ENCODE results near the gene UST.

- TF ChIP-seq SUZ12 (IDR thresholded peaks at IDR 0.05; ENCODE audit: extremely low read depth, insufficient read depth, insufficient read length) = no peak
- TF ChIP-seq YY1 (IDR thresholded peaks at IDR 0.05; ENCODE audit: insufficient read depth, insufficient read length) = no peak
- TF ChIP-seq ZNF274 (IDR thresholded peaks at IDR 0.05; ENCODE audit: low read depth, low read length) = no peak
Observed at GRCh38 chr6:148962854-148963515, 216.2 kb downstream of the UST start.

All from NT2/D1 (cell line).